IPS DF 6.9 (cell line): ENCODE data around the gene POLA2.

Experiments
- DNase-seq: peaks from one replicate; pipeline ENCODE4 v3.0.0-alpha.2; 2013; ENCODE audit warnings: low read depth, low spot score
- H3K27ac ChIP-seq: one replicate; pipeline ENCODE4 v1.5.1; 2013; ENCODE audit warnings: low read length, control low read depth
- H3K27me3 ChIP-seq: 2 replicates; pipeline ENCODE4 v1.6.1; 2013; ENCODE audit warnings: mild to moderate bottlenecking, low read length; ENCODE audit not compliant: control insufficient read depth, insufficient read depth
- H3K36me3 ChIP-seq: 2 replicates; pipeline ENCODE4 v1.6.1; 2013; ENCODE audit warnings: low read length; ENCODE audit not compliant: control insufficient read depth, insufficient read depth
- H3K4me1 ChIP-seq: 2 replicates; pipeline ENCODE4 v1.6.1; 2013; ENCODE audit warnings: low read length; ENCODE audit not compliant: control insufficient read depth, insufficient read depth
- H3K4me3 ChIP-seq: 2 replicates; pipeline ENCODE4 v1.5.1; 2013; ENCODE audit warnings: mild to moderate bottlenecking, low read length
- H3K9me3 ChIP-seq: 2 replicates; pipeline ENCODE4 v1.6.1; 2013; ENCODE audit warnings: low read length, inconsistent platforms; ENCODE audit not compliant: control insufficient read depth, insufficient read depth
- WGBS: extraction: QIAGEN DNeasy Blood & Tissue Kit; methylation state at CpG from one replicate; pipeline ENCODE4 v1.1.7; 2013; ENCODE audit warnings: mixed read lengths, missing lambda C conversion rate; ENCODE audit not compliant: insufficient read length, insufficient coverage; 5-methylcytosine and 5-hydroxymethylcytosine counted together

The POLA2 gene

GRCh38 chr11:65279741-65280440 lies 18.1 kb downstream of the POLA2 start:
- no peak for DNase-seq

GRCh38 chr11:65280646-65281045 lies 18.9 kb downstream of the POLA2 start:
- Histone ChIP-seq H3K4me3 (no peak overlapping the region), H3K9me3 (no peaks in the 10 kb centered on the region), H3K4me1 (no peaks in the 10 kb centered on the region), H3K27me3 (no peaks in the 10 kb centered on the region), H3K36me3 (peaks cover 21% of the 10 kb centered on the region), H3K27ac (no peak overlapping the region)
- WGBS = no CpG with 5 or more reads among the region's 4 CpGs
- no peak for DNase-seq

More at GRCh38 chr11:65279741-65280440, 18.1 kb downstream of the POLA2 start:
- WGBS = no CpG with 5 or more reads among the region's 5 CpGs
- Histone ChIP-seq H3K9me3 (no peaks in the 10 kb centered on the region), H3K27me3 (no peaks in the 10 kb centered on the region), H3K4me1 (no peaks in the 10 kb centered on the region), H3K36me3 (peaks cover 21% of the 10 kb centered on the region), H3K27ac (no peak overlapping the region), H3K4me3 (no peak overlapping the region)

- H3K36me3 ChIP-seq = peaks cover 28% of the 10 kb centered on the region
- H3K4me3 ChIP-seq = no peak overlapping the region
- no peaks in the 10 kb centered on the region for H3K27me3 ChIP-seq
- no peak for DNase-seq
- WGBS = no CpG with 5 or more reads among the region's 4 CpGs
- H3K27ac ChIP-seq = no peak overlapping the region
- no peaks in the 10 kb centered on the region for H3K9me3 ChIP-seq
- H3K4me1 ChIP-seq = no peaks in the 10 kb centered on the region
Observed at GRCh38 chr11:65286686-65287085, 24.9 kb downstream of the POLA2 start.

- DNase-seq = no peak
- Histone ChIP-seq H3K9me3 (no peaks in the 10 kb centered on the region), H3K4me3 (no peak overlapping the region), H3K4me1 (no peaks in the 10 kb centered on the region), H3K27me3 (no peaks in the 10 kb centered on the region), H3K27ac (no peak overlapping the region), H3K36me3 (peaks cover 28% of the 10 kb centered on the region)
- WGBS = no CpG with 5 or more reads among the region's 2 CpGs
Observed at GRCh38 chr11:65287601-65288000, 25.8 kb downstream of the POLA2 start.

GRCh38 chr11:65288706-65289536 lies 27.2 kb downstream of the POLA2 start:
- H3K36me3 ChIP-seq = peaks cover 32% of the 10 kb centered on the region

GRCh38 chr11:65290448-65291165 lies 28.8 kb downstream of the POLA2 start:
- Histone ChIP-seq H3K9me3 (no peaks in the 10 kb centered on the region), H3K4me1 (no peaks in the 10 kb centered on the region), H3K4me3 (no peak overlapping the region), H3K27ac (no peak overlapping the region), H3K36me3 (peaks cover 38% of the 10 kb centered on the region), H3K27me3 (no peaks in the 10 kb centered on the region)
- WGBS = no CpG with 5 or more reads among the region's 8 CpGs
- no peak for DNase-seq

More at GRCh38 chr11:65288706-65289536, 27.2 kb downstream of the POLA2 start:
- no CpG with 5 or more reads among the region's 6 CpGs for WGBS
- H3K27me3 ChIP-seq = no peaks in the 10 kb centered on the region
- no peak for DNase-seq
- H3K4me1 ChIP-seq = no peaks in the 10 kb centered on the region
- no peak overlapping the region for H3K27ac ChIP-seq
- H3K4me3 ChIP-seq = no peak overlapping the region
- no peaks in the 10 kb centered on the region for H3K9me3 ChIP-seq

- no peak overlapping the region for H3K27ac ChIP-seq
- H3K36me3 ChIP-seq = peaks cover 46% of the 10 kb centered on the region
- no peak for DNase-seq
- H3K4me1 ChIP-seq = no peaks in the 10 kb centered on the region
- H3K27me3 ChIP-seq = no peaks in the 10 kb centered on the region
- H3K9me3 ChIP-seq = no peaks in the 10 kb centered on the region
- H3K4me3 ChIP-seq = no peak overlapping the region
- no CpG with 5 or more reads among the region's 5 CpGs for WGBS
Observed at GRCh38 chr11:65291613-65292012, 29.9 kb downstream of the POLA2 start.

- DNase-seq = no peak
- WGBS = no CpG with 5 or more reads among the region's 5 CpGs
- peaks cover 43% of the 10 kb centered on the region for H3K36me3 ChIP-seq
- no peaks in the 10 kb centered on the region for H3K9me3 ChIP-seq
- no peak overlapping the region for H3K4me3 ChIP-seq
- H3K27ac ChIP-seq = no peak overlapping the region
- no peaks in the 10 kb centered on the region for H3K27me3 ChIP-seq
- no peaks in the 10 kb centered on the region for H3K4me1 ChIP-seq
Observed at GRCh38 chr11:65292890-65293289, 31.1 kb downstream of the POLA2 start.

GRCh38 chr11:65293909-65294381 lies 32.2 kb downstream of the POLA2 start:
- Histone ChIP-seq H3K27me3 (no peaks in the 10 kb centered on the region), H3K4me1 (no peaks in the 10 kb centered on the region), H3K36me3 (peaks cover 45% of the 10 kb centered on the region), H3K9me3 (no peaks in the 10 kb centered on the region), H3K27ac (no peak overlapping the region), H3K4me3 (no peak overlapping the region)
- no CpG with 5 or more reads among the region's 10 CpGs for WGBS
- DNase-seq = no peak

- Histone ChIP-seq H3K27me3 (no peaks in the 10 kb centered on the region), H3K9me3 (no peaks in the 10 kb centered on the region), H3K4me1 (no peaks in the 10 kb centered on the region), H3K36me3 (peaks cover 39% of the 10 kb centered on the region), H3K27ac (no peak overlapping the region), H3K4me3 (no peak overlapping the region)
- WGBS = no CpG with 5 or more reads among the region's 11 CpGs
- DNase-seq = no peak
Observed at GRCh38 chr11:65295001-65295400, 33.2 kb downstream of the POLA2 start.
